ENCODE results near the gene COL16A1. TPM values are rescaled to one million over a fixed set of nuclear protein-coding genes. Genes with fewer than 3 reads are reported as not detected.

The COL16A1 gene
- total and polyA plus RNA-seq, 2 of the 13 experiments (the other 11 are each of a cell fraction or from before 2014, with no cell fraction given) = 4.3 to 12.2 TPM

DNA sequence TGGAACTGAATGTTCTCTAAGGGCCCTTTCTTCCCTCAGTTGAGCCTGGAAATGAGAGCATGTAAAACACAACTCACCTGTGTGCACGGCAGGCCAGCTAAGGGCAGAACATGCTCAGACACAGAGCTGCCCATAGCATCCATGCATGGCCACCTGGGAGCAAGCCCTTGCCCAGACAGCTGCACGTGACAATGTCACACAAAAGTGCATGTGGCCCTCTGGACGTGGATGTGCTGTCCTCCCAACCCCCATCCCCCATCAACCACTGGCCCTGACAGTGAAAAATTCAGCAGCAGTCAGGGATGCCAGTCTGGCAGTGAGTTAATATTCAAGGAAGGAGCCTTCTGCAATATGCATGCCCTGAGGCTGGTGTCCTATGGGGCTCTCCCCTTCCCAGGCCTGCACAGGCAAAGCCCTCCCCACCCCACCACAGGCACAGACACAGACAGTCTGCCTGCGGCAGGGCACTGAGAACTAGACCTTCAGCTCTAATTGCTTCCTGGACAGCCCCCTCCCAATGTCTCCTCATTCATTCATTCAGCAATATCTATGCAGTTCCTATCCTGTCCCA, 14.6 kb upstream of the COL16A1 start:
- TF ChIP-seq, protein P1, sequence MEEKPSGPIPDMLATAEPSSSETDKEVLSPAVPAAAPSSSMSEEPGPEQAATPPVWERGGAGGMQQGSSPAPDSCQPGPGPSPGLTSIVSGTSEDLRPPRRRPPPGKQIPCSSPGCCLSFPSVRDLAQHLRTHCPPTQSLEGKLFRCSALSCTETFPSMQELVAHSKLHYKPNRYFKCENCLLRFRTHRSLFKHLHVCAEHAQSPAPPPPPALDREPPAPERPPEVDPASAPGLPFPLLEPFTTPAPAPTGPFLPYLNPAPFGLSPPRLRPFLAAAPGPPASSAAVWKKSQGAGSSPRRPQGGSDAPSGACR (CRISPR knock-in tag; IDR thresholded peaks at IDR 0.05) = no peak
- TF ChIP-seq MTA1 (CRISPR knock-in tag; IDR thresholded peaks at IDR 0.05; ENCODE audit: borderline replicate concordance) (no peak), ZNF562 (CRISPR knock-in tag; IDR thresholded peaks at IDR 0.05; ENCODE audit: borderline replicate concordance) (no peak), SRSF4 (IDR thresholded peaks at IDR 0.05; ENCODE audit: low read depth, low read length, poor library complexity, severe bottlenecking) (no peak), HNF1A (IDR thresholded peaks at IDR 0.05; ENCODE audit: low read depth) (no peak), HNF1A (CRISPR knock-in tag; IDR thresholded peaks at IDR 0.05; ENCODE audit: borderline replicate concordance) (no peak), ZNF331 (CRISPR knock-in tag; IDR thresholded peaks at IDR 0.05) (no peak), ZNF225 (CRISPR knock-in tag; IDR thresholded peaks at IDR 0.05) (no peak), ZNF615 (CRISPR knock-in tag; IDR thresholded peaks at IDR 0.05; ENCODE audit: borderline replicate concordance) (no peak), SSRP1 (CRISPR knock-in tag; IDR thresholded peaks at IDR 0.05) (no peak), ZNF777 (CRISPR knock-in tag; IDR thresholded peaks at IDR 0.05) (no peak), ZNF883 (CRISPR knock-in tag; IDR thresholded peaks at IDR 0.05; ENCODE audit: not compliant biosample characterization) (no peak), ZNF30 (CRISPR knock-in tag; IDR thresholded peaks at IDR 0.05) (no peak)
- TF ChIP-seq, protein P2, sequence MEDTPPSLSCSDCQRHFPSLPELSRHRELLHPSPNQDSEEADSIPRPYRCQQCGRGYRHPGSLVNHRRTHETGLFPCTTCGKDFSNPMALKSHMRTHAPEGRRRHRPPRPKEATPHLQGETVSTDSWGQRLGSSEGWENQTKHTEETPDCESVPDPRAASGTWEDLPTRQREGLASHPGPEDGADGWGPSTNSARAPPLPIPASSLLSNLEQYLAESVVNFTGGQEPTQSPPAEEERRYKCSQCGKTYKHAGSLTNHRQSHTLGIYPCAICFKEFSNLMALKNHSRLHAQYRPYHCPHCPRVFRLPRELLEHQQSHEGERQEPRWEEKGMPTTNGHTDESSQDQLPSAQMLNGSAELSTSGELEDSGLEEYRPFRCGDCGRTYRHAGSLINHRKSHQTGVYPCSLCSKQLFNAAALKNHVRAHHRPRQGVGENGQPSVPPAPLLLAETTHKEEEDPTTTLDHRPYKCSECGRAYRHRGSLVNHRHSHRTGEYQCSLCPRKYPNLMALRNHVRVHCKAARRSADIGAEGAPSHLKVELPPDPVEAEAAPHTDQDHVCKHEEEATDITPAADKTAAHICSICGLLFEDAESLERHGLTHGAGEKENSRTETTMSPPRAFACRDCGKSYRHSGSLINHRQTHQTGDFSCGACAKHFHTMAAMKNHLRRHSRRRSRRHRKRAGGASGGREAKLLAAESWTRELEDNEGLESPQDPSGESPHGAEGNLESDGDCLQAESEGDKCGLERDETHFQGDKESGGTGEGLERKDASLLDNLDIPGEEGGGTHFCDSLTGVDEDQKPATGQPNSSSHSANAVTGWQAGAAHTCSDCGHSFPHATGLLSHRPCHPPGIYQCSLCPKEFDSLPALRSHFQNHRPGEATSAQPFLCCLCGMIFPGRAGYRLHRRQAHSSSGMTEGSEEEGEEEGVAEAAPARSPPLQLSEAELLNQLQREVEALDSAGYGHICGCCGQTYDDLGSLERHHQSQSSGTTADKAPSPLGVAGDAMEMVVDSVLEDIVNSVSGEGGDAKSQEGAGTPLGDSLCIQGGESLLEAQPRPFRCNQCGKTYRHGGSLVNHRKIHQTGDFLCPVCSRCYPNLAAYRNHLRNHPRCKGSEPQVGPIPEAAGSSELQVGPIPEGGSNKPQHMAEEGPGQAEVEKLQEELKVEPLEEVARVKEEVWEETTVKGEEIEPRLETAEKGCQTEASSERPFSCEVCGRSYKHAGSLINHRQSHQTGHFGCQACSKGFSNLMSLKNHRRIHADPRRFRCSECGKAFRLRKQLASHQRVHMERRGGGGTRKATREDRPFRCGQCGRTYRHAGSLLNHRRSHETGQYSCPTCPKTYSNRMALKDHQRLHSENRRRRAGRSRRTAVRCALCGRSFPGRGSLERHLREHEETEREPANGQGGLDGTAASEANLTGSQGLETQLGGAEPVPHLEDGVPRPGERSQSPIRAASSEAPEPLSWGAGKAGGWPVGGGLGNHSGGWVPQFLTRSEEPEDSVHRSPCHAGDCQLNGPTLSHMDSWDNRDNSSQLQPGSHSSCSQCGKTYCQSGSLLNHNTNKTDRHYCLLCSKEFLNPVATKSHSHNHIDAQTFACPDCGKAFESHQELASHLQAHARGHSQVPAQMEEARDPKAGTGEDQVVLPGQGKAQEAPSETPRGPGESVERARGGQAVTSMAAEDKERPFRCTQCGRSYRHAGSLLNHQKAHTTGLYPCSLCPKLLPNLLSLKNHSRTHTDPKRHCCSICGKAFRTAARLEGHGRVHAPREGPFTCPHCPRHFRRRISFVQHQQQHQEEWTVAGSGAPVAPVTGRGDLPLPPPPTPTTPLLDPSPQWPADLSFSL (CRISPR knock-in tag; IDR thresholded peaks at IDR 0.05) = no peak
- Histone ChIP-seq H3K36me3 (replicated peaks in 1 of 2; ENCODE audit: control insufficient read depth in 1 of 2, insufficient read depth in 2 of 2, low read length in 2 of 2) (no peaks in the 10 kb centered on the region), H2AFZ (ENCODE audit: low read length) (no peak overlapping the region), H3K27me3 (ENCODE audit: control insufficient read depth in 1 of 2, insufficient read depth in 2 of 2, low read length in 2 of 2) (no peaks in the 10 kb centered on the region; a peak in 1 of 5 replicates), H3K9me3 (ENCODE audit: low read length) (no peaks in the 10 kb centered on the region), H3K9ac (ENCODE audit: insufficient read depth, low read depth, low read length) (no peak overlapping the region), H3K4me2 (ENCODE audit: low read depth, low read length) (no peak overlapping the region), H3K79me2 (ENCODE audit: insufficient read depth, low read length) (no peaks in the 10 kb centered on the region), H3K4me1 (ENCODE audit: insufficient read depth, low read length) (peaks cover 22% of the 10 kb centered on the region), H3K27ac (ENCODE audit: extremely low read length, insufficient read depth, low read length) (no peak overlapping the region), H4K20me1 (ENCODE audit: insufficient read depth, low read length) (no peaks in the 10 kb centered on the region), H3K4me3 (replicated peaks in 1 of 3; ENCODE audit: insufficient read depth in 1 of 3, low read depth in 2 of 3, low read length in 3 of 3) (no peak overlapping the region)
- no peak for ATAC-seq
- BruUV-seq (replicated peaks) = no TSS peak
- POLR2A ChIA-PET = no interaction called here
- WGBS (ENCODE audit: low lambda C conversion rate) = 14% methylated on average over 1 of the region's 4 CpGs
- DNase-seq (ENCODE audit: low spot score) = no peak
- in situ Hi-C loops (cut with HindIII; ENCODE audit: extremely low pct_ligation_motif_present, low pct_unique_long_range_greater_than_20kb) = no loop called here
- intact Hi-C loops (cut with micrococcal nuclease; ENCODE audit: unreplicated experiment) = no loop called here
- FAIRE-seq = no peak
- CTCF ChIA-PET (ENCODE audit: low intra/inter-chr PET ratio, low total read pairs) = no interaction called here
